Prostate gland (tissue), 2 donors: ENCODE data around the gene MPPE1.

ENCODE experiments used
- POLR2A ChIP-seq: fragments of 450-650 bp; IDR thresholded peaks from one replicate; pipeline ENCODE4 v1.6.1; 2016; ENCODE audit warnings: antibody characterized with exemption, mild to moderate bottlenecking
- POLR2AphosphoS5 ChIP-seq: sonication (generic); formaldehyde crosslinking; IDR thresholded peaks from one replicate; pipeline ENCODE4 v1.6.1; 2017; ENCODE audit warnings: antibody characterized with exemption
- TF ChIP-seq, protein P1 (sequence below), 4 experiments: fragments of 200-600 bp in 2 of 4; fragments of 450-650 bp in 2 of 4; sonication (generic) in 2 of 4; IDR thresholded peaks; 1 replicate in 3 of 4; 2 replicates in 1 of 4; pipeline ENCODE4 v1.5.1; 2016 to 2019; ENCODE audit warnings: antibody characterized with exemption in 4 of 4, mild to moderate bottlenecking in 2 of 4, moderate library complexity in 2 of 4

DNA sequence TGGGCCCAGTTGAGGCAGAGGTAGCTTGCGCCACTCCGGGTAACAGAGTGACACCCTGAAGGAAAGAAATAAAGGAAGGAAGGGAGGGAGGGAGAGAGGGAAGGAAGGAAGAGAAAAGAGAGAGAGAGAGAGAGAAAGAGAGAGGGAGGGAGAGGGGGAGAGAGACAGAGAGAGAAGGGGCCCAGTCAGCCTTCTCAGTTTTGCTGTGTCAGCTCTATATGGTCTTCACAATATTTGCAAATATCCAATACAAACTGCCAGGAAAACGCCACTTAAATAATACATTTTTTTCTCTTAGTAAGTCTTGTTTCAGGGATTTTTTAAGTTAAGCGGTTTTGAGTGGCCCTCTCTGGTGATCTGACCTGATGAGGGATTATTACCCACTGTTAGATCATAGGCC lies 62.5 kb downstream of the MPPE1 start:
- TF ChIP-seq, protein P1, sequence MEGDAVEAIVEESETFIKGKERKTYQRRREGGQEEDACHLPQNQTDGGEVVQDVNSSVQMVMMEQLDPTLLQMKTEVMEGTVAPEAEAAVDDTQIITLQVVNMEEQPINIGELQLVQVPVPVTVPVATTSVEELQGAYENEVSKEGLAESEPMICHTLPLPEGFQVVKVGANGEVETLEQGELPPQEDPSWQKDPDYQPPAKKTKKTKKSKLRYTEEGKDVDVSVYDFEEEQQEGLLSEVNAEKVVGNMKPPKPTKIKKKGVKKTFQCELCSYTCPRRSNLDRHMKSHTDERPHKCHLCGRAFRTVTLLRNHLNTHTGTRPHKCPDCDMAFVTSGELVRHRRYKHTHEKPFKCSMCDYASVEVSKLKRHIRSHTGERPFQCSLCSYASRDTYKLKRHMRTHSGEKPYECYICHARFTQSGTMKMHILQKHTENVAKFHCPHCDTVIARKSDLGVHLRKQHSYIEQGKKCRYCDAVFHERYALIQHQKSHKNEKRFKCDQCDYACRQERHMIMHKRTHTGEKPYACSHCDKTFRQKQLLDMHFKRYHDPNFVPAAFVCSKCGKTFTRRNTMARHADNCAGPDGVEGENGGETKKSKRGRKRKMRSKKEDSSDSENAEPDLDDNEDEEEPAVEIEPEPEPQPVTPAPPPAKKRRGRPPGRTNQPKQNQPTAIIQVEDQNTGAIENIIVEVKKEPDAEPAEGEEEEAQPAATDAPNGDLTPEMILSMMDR (IDR thresholded peaks at IDR 0.05), result no peak
- TF ChIP-seq POLR2A (no peak), POLR2AphosphoS5 (no peak)
